NCI-H2196 (cell line): ENCODE measurements around the gene SPRR2B.
"Not testable (repeated sequence)": the region's sequence is repeated elsewhere in the genome, so short reads cannot be mapped to it uniquely, and the experiment has no call there.

ENCODE experiments used
- DNase-seq: peaks from one replicate; lab custom pipeline; 2025; ENCODE audit not compliant: unreplicated experiment; lab: John Stamatoyannopoulos, UW

Gene SPRR2B

DNA sequence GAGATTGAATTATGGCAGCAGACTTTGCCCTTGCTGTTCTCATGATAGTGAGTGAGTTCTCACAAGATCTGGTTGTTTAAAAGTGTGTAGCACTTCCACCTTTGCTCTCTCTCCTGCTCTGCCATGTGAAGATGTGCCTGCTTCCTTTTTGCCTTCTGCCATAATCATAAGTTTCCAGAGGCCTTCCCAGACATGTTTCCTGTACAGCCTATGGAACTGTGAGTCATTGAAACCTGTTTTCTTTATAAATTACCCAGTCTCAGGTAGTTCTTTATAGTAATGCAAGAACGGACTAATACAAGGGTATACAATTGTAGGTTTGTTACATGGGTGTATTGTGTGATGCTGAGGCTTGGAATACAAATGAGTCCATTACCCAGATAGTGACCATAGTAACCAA lies 36.2 kb downstream of the SPRR2B start:
- DNase-seq, result no peak

DNA sequence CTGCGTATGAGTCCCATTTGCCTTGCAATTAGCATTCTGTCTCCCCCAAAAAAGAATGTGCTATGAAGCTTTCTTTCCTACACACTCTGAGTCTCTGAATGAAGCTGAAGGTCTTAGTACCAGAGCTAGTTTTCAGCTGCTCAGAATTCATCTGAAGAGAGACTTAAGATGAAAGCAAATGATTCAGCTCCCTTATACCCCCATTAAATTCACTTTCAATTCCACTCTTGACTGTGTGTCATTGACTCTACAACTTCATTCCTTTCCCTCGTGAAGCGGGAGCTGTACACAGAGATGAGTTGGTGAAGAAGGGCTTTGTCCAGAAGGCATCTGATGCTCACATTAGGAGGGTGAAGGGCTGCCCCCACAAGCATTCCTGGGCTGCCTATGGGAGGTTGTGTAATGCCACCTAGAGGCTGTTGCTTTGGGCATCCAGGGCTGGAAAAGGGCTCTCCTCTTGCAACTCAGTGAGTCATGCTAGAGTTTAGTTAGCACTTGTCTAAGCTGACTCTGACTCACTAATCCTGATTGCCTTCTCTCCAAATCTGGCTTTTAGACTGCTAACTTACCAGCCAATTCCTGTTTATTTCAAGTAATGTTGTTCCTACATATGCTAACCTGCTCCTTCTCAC lies 38.6 kb downstream of the SPRR2B start:
- peak; percentile 6 for DNase-seq

DNA sequence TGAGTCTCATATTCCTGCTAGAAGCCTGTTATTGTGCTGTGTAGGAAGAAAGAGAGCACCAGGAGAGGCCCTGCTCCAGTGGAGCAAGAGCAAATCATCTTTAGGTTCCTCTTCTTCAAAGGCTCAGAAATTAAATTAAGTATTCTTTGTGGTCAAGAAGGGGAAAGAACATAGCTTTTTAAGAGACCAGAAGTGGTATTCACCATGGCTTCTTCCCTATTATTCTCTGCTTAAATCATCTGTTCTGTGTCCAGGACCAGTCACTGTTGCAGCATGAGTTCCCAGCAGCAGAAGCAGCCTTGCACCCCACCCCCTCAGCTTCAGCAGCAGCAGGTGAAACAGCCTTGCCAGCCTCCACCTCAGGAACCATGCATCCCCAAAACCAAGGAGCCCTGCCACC lies 39.3 kb downstream of the SPRR2B start:
- no peak for DNase-seq

DNA sequence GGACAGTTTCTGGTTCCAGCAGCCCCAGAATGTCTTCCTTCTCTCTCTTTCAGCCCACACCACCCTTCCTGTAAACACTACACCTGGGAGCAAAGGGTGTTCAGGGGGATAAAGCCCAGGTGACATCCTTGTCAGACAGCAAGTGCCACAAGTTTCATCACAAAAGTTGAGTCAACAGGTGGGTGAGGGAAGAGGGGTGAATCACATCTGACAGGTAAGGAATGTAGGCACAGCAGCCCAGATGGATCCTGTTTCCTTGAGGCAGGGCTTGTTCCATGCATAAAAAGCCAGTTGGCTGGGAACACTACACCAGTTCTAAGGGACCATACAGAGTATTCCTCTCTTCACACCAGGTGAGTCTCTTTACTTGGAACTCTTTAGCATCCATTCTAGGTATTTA lies 40.5 kb downstream of the SPRR2B start, which contains the start of gene SPRR1B:
SPRR1B (plus strand) TSS at position 309 of the 400 bp plus-strand sequence. CDS start 1,143 bp downstream, outside the sequence.
- no peak for DNase-seq

DNA sequence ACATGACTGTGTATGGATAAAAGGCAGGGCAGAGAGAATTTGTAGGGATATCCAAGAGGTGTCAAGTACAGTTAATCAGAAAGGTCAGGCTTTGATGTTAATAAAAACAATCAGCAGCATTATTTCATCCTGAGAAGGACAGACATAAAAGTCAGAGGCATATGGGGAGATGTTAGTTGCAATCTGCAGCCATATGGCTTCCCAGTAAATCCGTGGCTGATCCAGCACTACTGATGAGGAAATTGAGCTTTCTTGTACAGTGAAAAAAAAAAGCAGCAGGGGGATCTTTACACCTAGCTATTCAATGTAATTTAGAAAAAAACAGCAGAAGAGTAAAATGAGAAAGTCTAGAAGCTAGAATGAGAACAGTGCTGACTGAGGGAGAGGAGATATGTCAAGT lies 42.6 kb downstream of the SPRR2B start:
- no peak for DNase-seq

DNA sequence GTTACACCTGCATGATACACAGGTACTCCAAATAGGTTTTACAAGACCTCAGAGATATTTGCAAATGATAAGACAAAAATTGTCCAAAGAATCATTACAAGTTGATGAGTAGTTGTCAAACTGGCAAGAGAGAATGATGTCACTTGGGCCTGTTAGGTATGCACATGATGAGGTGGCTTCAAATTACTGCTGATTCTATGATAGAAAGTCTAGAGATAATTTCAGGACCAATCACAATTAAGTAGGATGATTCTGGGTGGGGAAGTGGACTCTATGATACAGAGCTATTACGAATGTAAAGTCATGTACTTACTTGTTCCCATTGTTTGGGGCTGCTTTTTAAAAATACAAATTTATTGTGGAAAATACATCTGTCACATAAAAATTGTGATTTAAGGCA lies 45.6 kb downstream of the SPRR2B start:
- DNase-seq, result no peak

DNA sequence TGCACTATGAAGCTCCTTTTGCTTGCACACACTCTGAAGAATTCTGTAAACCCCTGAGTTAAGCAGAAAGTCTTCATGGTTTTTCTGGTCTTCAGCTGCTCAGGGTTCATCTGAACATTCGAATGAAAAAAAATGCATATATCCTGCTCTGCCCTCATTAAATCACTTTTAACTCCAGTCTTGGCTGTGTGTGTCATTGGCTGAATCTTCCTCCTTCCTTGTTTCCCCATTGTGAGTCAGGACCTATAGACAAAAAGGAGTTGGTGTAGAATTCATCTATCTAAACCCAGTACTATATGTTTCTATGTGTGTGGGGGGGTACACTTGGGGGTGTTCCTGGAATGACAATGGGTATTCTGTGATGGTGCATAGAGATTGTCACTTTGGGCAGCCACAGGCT lies 47.0 kb downstream of the SPRR2B start:
- DNase-seq, result no peak

DNA sequence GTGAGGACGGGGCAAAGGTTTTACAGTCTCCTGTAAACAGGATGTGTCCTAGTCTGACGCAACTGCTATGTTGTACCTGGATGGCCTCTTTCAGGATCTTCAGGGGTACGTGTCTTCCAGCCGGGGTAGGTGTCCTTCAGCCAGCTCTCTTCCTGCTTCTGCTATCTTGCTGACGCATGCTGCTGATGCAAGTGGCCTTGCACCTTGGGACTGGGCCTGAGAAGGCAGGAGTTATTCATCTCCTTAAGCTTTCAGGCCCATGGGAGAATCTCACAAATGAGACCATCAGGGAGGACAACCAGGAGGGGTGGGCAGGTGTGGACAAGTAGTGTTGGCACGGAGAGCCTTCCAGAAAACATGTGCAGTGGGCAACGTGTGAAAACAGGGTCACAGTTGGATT lies 48.3 kb downstream of the SPRR2B start:
- DNase-seq, result no peak

DNA sequence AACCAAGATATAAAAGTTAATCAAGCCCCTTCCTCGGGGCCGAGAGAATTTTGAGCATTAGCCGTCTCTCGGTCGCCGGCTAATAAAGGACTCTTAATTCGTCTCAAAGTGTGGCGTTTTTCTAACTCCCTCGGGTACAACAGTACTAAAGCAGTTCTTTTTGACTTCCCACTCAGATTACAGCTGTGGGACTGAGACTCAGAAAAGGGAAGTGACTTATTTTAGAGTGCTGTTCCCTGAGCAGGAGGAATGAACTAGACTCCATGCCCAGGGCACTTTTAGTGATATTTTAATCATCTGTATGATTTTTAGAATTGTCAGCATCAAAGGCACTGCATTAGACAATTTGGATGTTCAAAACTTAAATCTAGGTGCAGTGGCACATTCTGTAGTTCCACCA lies 49.1 kb downstream of the SPRR2B start:
- not testable (repeated sequence) for DNase-seq

DNA sequence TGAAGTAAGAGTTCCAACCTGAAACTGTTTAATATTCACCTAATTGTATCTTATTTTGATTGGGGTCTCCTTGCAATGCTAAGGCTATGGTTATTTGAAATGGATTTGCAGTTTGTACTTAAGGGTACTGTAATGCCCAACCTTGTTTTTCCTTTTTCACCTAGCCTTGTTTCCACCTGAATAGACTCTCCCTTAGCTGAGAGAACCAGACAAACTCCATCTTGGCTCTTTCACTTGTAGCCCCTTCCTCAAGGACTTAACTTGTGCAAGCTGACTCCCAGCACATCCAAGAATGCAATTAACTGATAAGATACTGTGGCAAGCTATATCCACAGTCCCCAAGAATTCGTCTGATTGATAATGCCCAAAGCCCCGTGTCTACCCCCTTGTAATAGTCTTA lies 49.6 kb downstream of the SPRR2B start:
- DNase-seq, result not testable (repeated sequence)
